Measurements from ENCODE around the gene CEP19. TPM values are rescaled to one million over a fixed set of nuclear protein-coding genes. Genes with fewer than 3 reads are reported as not detected.

CEP19 gene
- total and polyA plus RNA-seq, 4 donors, result 0.44 to 0.79 (median 0.67) TPM

DNA sequence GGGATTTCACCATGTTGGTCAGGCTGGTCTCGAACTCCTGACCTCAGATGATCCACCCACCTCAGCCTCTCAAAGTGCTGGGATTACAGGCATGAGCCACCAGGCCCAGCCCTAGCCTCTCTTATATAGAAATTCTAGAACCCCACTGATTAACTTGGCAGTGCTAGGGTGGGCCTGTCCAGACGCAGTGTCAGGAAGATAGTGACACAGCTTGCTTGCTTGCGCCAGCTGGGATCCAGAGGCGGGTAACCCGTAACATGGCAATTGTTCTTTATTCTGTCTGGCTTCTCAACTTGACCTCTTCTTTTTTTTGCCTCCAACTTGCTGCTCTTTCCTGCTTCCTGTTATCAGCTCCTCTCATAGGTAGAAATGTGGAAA is 16.2 kb downstream of the CEP19 start:
- H3K9me3 ChIP-seq (ENCODE audit: control insufficient read depth in 4 of 4, low read length in 3 of 4), result no peaks in the 10 kb centered on the region
- H3K4me3 ChIP-seq (ENCODE audit: low read depth in 1 of 3, low read length in 3 of 3), result no peak overlapping the region
- WGBS, result 92% methylated on average over 5 of the region's 5 CpGs
- no peaks in the 10 kb centered on the region for H3K27me3 ChIP-seq (ENCODE audit: control insufficient read depth in 4 of 4, insufficient read depth in 4 of 4, low read length in 3 of 4)
- TF ChIP-seq FOXA2 (IDR thresholded peaks at IDR 0.05), result no peak
- TF ChIP-seq, protein P1, sequence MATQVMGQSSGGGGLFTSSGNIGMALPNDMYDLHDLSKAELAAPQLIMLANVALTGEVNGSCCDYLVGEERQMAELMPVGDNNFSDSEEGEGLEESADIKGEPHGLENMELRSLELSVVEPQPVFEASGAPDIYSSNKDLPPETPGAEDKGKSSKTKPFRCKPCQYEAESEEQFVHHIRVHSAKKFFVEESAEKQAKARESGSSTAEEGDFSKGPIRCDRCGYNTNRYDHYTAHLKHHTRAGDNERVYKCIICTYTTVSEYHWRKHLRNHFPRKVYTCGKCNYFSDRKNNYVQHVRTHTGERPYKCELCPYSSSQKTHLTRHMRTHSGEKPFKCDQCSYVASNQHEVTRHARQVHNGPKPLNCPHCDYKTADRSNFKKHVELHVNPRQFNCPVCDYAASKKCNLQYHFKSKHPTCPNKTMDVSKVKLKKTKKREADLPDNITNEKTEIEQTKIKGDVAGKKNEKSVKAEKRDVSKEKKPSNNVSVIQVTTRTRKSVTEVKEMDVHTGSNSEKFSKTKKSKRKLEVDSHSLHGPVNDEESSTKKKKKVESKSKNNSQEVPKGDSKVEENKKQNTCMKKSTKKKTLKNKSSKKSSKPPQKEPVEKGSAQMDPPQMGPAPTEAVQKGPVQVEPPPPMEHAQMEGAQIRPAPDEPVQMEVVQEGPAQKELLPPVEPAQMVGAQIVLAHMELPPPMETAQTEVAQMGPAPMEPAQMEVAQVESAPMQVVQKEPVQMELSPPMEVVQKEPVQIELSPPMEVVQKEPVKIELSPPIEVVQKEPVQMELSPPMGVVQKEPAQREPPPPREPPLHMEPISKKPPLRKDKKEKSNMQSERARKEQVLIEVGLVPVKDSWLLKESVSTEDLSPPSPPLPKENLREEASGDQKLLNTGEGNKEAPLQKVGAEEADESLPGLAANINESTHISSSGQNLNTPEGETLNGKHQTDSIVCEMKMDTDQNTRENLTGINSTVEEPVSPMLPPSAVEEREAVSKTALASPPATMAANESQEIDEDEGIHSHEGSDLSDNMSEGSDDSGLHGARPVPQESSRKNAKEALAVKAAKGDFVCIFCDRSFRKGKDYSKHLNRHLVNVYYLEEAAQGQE (IDR thresholded peaks at IDR 0.05), result no peak
- DNase-seq (ENCODE audit: low spot score), result no peak
- H3K36me3 ChIP-seq (ENCODE audit: control insufficient read depth in 4 of 4, insufficient read depth in 3 of 4, low read depth in 1 of 4, low read length in 3 of 4), result no peaks in the 10 kb centered on the region
- H3K4me1 ChIP-seq (ENCODE audit: control insufficient read depth in 4 of 4, insufficient read depth in 4 of 4, low read length in 3 of 4), result no peaks in the 10 kb centered on the region
- H3K9ac ChIP-seq (ENCODE audit: low read depth in 1 of 2, low read length in 2 of 2), result no peak overlapping the region
- no peak overlapping the region for H3K27ac ChIP-seq (ENCODE audit: low read depth in 1 of 2, low read length in 2 of 2)

DNA sequence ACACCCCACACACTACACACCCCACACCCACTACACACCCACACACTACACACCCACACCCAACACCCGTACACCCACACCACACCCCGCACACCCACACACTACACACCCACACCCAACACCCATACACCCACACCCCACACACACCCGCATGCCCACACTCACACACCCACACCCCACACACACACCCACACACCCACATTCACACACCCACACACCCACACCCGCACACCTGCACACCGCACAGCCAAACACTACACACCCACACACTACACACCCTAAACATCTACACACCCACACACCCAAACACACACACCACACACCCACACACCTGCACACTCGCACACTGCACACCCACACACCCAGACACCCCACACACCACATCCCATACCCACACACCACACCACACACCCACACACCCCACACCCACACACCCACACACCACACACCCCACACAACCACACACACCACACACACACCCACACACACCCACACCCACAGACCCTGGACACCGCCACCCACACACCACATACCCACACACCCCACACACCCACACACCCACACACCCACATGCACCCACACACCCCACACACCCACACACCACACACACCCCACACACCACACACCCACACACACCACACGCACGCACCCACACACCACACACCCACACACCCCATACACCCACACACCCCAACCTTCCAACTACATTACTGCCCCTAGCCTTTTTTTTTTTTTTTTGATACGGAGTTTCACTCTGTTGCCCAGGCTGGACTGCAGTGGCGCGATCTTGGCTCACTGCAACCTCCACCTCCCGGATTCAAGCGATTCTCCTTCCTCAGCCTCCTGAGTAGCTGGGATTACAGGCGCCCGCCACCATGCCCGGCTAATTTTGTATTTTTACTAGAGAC is 16.9 kb downstream of the CEP19 start:
- no peaks in the 10 kb centered on the region for H3K9me3 ChIP-seq (ENCODE audit: control insufficient read depth in 4 of 4, low read length in 3 of 4)
- TF ChIP-seq YY1 (IDR thresholded peaks at IDR 0.05), result no peak
- TF ChIP-seq EGR1 (IDR thresholded peaks at IDR 0.05; ENCODE audit: low read depth in 2 of 2), result no peak
- TF ChIP-seq NR2F2 (IDR thresholded peaks at IDR 0.05), result no peak
- no peak for TF ChIP-seq JUND (IDR thresholded peaks at IDR 0.05)
- TF ChIP-seq ATF3 (IDR thresholded peaks at IDR 0.05), result no peak
- no peak for TF ChIP-seq RAD21 (IDR thresholded peaks at IDR 0.05)
- TF ChIP-seq FOXA1 (IDR thresholded peaks at IDR 0.05), result no peak
- no peak for TF ChIP-seq MAX (IDR thresholded peaks at IDR 0.05)
- no peak for TF ChIP-seq FOXA2 (IDR thresholded peaks at IDR 0.05)
- no peak for TF ChIP-seq CTCF (IDR thresholded peaks at IDR 0.05; ENCODE audit: low read depth, low read length, missing input control)
- no peak for TF ChIP-seq SP1 (IDR thresholded peaks at IDR 0.05)
- TF ChIP-seq RXRA (IDR thresholded peaks at IDR 0.05), result no peak
- TF ChIP-seq ZBTB33 (IDR thresholded peaks at IDR 0.05), result no peak
- 93% methylated on average over 17 of the region's 17 CpGs for WGBS
- no peak overlapping the region for H3K9ac ChIP-seq (ENCODE audit: low read depth in 1 of 2, low read length in 2 of 2)
- no peaks in the 10 kb centered on the region for H3K27me3 ChIP-seq (ENCODE audit: control insufficient read depth in 4 of 4, insufficient read depth in 4 of 4, low read length in 3 of 4)
- H3K4me1 ChIP-seq (ENCODE audit: control insufficient read depth in 4 of 4, insufficient read depth in 4 of 4, low read length in 3 of 4), result no peaks in the 10 kb centered on the region
- no peak overlapping the region for H3K27ac ChIP-seq (ENCODE audit: low read depth in 1 of 2, low read length in 2 of 2)
- no peak for DNase-seq (ENCODE audit: low spot score)
- H3K36me3 ChIP-seq (ENCODE audit: control insufficient read depth in 4 of 4, insufficient read depth in 3 of 4, low read depth in 1 of 4, low read length in 3 of 4), result no peaks in the 10 kb centered on the region
- H3K4me3 ChIP-seq (ENCODE audit: low read depth in 1 of 3, low read length in 3 of 3), result no peak overlapping the region
